ENCODE data around the gene GTSF1L.

The GTSF1L gene

GRCh38 chr20:43726333-43726732, 469 bp downstream of the GTSF1L start:
- H3K4me1 ChIP-seq (ENCODE audit: control insufficient read depth, insufficient read depth, low read length) = no peaks in the 10 kb centered on the region
- H3K4me3 ChIP-seq (ENCODE audit: low read length in 2 of 2) = no peak overlapping the region
- no peaks in the 10 kb centered on the region for H3K27me3 ChIP-seq (ENCODE audit: control insufficient read depth in 1 of 2, insufficient read depth in 2 of 2, low read length in 2 of 2)
- H3K36me3 ChIP-seq (ENCODE audit: control insufficient read depth in 2 of 2, insufficient read depth in 2 of 2, low read length in 2 of 2) = no peaks in the 10 kb centered on the region
- no peak overlapping the region for H3K27ac ChIP-seq (ENCODE audit: low read length)
- H3K9me3 ChIP-seq (ENCODE audit: control insufficient read depth in 2 of 2, low read length in 2 of 2) = peaks cover 0 to 2% of the 10 kb centered on the region in 2 donors
- H3K9ac ChIP-seq (ENCODE audit: low read length in 2 of 2) = no peak overlapping the region

- Histone ChIP-seq H3K36me3 (ENCODE audit: control insufficient read depth in 2 of 2, insufficient read depth in 2 of 2, low read length in 2 of 2) (no peaks in the 10 kb centered on the region), H3K4me3 (ENCODE audit: low read length in 2 of 2) (no peak overlapping the region), H3K27me3 (ENCODE audit: control insufficient read depth in 1 of 2, insufficient read depth in 2 of 2, low read length in 2 of 2) (no peaks in the 10 kb centered on the region), H3K4me1 (ENCODE audit: control insufficient read depth, insufficient read depth, low read length) (no peaks in the 10 kb centered on the region), H3K9me3 (ENCODE audit: control insufficient read depth in 2 of 2, low read length in 2 of 2) (peaks cover 0 to 2% of the 10 kb centered on the region in 2 donors), H3K9ac (ENCODE audit: low read length in 2 of 2) (no peak overlapping the region), H3K27ac (ENCODE audit: low read length) (no peak overlapping the region)
Observed at GRCh38 chr20:43725666-43726065, 1.1 kb downstream of the GTSF1L start.

DNA sequence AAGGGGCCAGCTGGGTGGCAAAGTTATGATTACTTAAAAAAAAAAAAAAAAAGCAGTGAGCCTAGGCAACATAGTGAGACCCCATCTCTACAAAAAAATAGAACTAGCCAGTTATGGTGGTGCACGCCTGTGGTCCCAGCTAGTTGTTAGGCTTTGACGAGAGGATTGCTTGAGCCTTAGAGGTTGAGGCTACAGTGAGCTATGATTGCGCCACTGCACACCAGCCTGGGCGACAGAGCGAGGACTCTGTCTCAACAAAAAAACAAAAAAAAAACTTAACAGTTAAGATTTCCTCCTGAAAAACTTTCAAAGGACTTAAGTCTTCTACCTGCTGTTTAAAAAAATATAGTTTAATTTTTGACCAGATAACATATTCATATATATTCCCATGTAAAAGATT, 2.4 kb downstream of the GTSF1L start:
- Histone ChIP-seq H3K36me3 (ENCODE audit: control insufficient read depth in 2 of 2, insufficient read depth in 2 of 2, low read length in 2 of 2) (no peaks in the 10 kb centered on the region), H3K9me3 (ENCODE audit: control insufficient read depth in 2 of 2, low read length in 2 of 2) (peaks cover 0 to 2% of the 10 kb centered on the region in 2 donors), H3K27ac (ENCODE audit: low read length) (no peak overlapping the region), H3K4me1 (ENCODE audit: control insufficient read depth, insufficient read depth, low read length) (no peaks in the 10 kb centered on the region), H3K27me3 (ENCODE audit: control insufficient read depth in 1 of 2, insufficient read depth in 2 of 2, low read length in 2 of 2) (peaks cover 0 to 3% of the 10 kb centered on the region in 2 donors), H3K4me3 (ENCODE audit: low read length in 2 of 2) (no peak overlapping the region), H3K9ac (ENCODE audit: low read length in 2 of 2) (no peak overlapping the region)

DNA sequence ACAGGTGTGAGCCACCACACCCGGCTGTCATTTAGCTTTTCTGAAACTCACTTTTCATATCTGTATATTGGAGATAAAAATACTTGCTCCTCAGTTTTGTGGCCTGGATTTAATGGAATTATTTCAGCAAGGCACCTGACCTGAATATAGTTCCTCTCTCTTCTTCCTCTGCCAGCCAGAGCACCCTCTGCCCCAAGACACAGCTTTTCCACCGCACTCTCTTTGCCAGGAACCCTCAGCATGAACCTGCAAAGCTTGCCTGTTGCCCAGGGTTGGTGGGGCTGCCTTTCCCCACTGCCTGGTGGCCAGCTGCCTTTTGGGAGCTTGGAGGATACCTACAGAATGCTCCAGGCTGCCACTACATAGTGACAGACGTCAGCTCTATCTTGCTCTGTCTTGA, 3.1 kb downstream of the GTSF1L start:
- H3K9ac ChIP-seq (ENCODE audit: low read length in 2 of 2) = no peak overlapping the region
- H3K27me3 ChIP-seq (ENCODE audit: control insufficient read depth in 1 of 2, insufficient read depth in 2 of 2, low read length in 2 of 2) = peaks cover 0 to 3% of the 10 kb centered on the region in 2 donors
- H3K4me3 ChIP-seq (ENCODE audit: low read length in 2 of 2) = no peak overlapping the region
- no peaks in the 10 kb centered on the region for H3K4me1 ChIP-seq (ENCODE audit: control insufficient read depth, insufficient read depth, low read length)
- no peaks in the 10 kb centered on the region for H3K9me3 ChIP-seq (ENCODE audit: control insufficient read depth in 2 of 2, low read length in 2 of 2)
- no peak overlapping the region for H3K27ac ChIP-seq (ENCODE audit: low read length)
- H3K36me3 ChIP-seq (ENCODE audit: control insufficient read depth in 2 of 2, insufficient read depth in 2 of 2, low read length in 2 of 2) = no peaks in the 10 kb centered on the region

- H3K4me1 ChIP-seq (ENCODE audit: control insufficient read depth, insufficient read depth, low read length) = no peaks in the 10 kb centered on the region
- H3K9me3 ChIP-seq (ENCODE audit: control insufficient read depth in 2 of 2, low read length in 2 of 2) = no peaks in the 10 kb centered on the region
- no peak overlapping the region for H3K27ac ChIP-seq (ENCODE audit: low read length)
- H3K36me3 ChIP-seq (ENCODE audit: control insufficient read depth in 2 of 2, insufficient read depth in 2 of 2, low read length in 2 of 2) = no peaks in the 10 kb centered on the region
- peaks cover 0 to 3% of the 10 kb centered on the region in 2 donors for H3K27me3 ChIP-seq (ENCODE audit: control insufficient read depth in 1 of 2, insufficient read depth in 2 of 2, low read length in 2 of 2)
- H3K9ac ChIP-seq (ENCODE audit: low read length in 2 of 2) = no peak overlapping the region
- H3K4me3 ChIP-seq (ENCODE audit: low read length in 2 of 2) = no peak overlapping the region
Observed at GRCh38 chr20:43723186-43723585, 3.6 kb downstream of the GTSF1L start.

- Histone ChIP-seq H3K9ac (ENCODE audit: low read length in 2 of 2) (no peak overlapping the region), H3K9me3 (ENCODE audit: control insufficient read depth in 2 of 2, low read length in 2 of 2) (no peaks in the 10 kb centered on the region), H3K36me3 (ENCODE audit: control insufficient read depth in 2 of 2, insufficient read depth in 2 of 2, low read length in 2 of 2) (no peaks in the 10 kb centered on the region), H3K4me1 (ENCODE audit: control insufficient read depth, insufficient read depth, low read length) (no peaks in the 10 kb centered on the region), H3K27ac (ENCODE audit: low read length) (no peak overlapping the region), H3K27me3 (ENCODE audit: control insufficient read depth in 1 of 2, insufficient read depth in 2 of 2, low read length in 2 of 2) (peaks cover 0 to 3% of the 10 kb centered on the region in 2 donors), H3K4me3 (ENCODE audit: low read length in 2 of 2) (no peak overlapping the region)
Observed at GRCh38 chr20:43722153-43722505, 4.7 kb downstream of the GTSF1L start.

- no peaks in the 10 kb centered on the region for H3K36me3 ChIP-seq (ENCODE audit: control insufficient read depth in 2 of 2, insufficient read depth in 2 of 2, low read length in 2 of 2)
- H3K4me1 ChIP-seq (ENCODE audit: control insufficient read depth, insufficient read depth, low read length) = no peaks in the 10 kb centered on the region
- H3K27me3 ChIP-seq (ENCODE audit: control insufficient read depth in 1 of 2, insufficient read depth in 2 of 2, low read length in 2 of 2) = peaks cover 0 to 3% of the 10 kb centered on the region in 2 donors
- no peaks in the 10 kb centered on the region for H3K9me3 ChIP-seq (ENCODE audit: control insufficient read depth in 2 of 2, low read length in 2 of 2)
- no peak overlapping the region for H3K9ac ChIP-seq (ENCODE audit: low read length in 2 of 2)
- no peak overlapping the region for H3K4me3 ChIP-seq (ENCODE audit: low read length in 2 of 2)
- no peak overlapping the region for H3K27ac ChIP-seq (ENCODE audit: low read length)
Observed at GRCh38 chr20:43721429-43722152, 5.2 kb downstream of the GTSF1L start.

DNA sequence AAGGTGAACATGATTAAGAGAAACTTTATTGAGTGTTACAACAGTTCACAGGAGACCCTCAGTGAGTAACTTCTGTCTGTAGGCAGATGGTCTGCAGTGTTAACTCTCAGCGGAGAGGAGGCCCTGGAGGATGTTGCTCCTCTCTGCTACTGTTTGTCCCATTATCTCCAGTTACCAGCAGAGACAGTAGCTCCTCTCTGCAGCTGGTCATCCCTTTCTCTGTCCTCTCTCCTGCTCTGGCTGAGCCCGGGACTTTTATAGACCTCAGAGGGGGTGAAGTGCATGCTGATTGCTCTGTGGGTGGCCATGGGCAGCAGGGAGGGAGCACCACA, 5.7 kb downstream of the GTSF1L start:
- no peaks in the 10 kb centered on the region for H3K4me1 ChIP-seq (ENCODE audit: control insufficient read depth, insufficient read depth, low read length)
- no peak overlapping the region for H3K4me3 ChIP-seq (ENCODE audit: low read length in 2 of 2)
- peaks cover 0 to 3% of the 10 kb centered on the region in 2 donors for H3K27me3 ChIP-seq (ENCODE audit: control insufficient read depth in 1 of 2, insufficient read depth in 2 of 2, low read length in 2 of 2)
- no peak overlapping the region for H3K9ac ChIP-seq (ENCODE audit: low read length in 2 of 2)
- no peak overlapping the region for H3K27ac ChIP-seq (ENCODE audit: low read length)
- no peaks in the 10 kb centered on the region for H3K9me3 ChIP-seq (ENCODE audit: control insufficient read depth in 2 of 2, low read length in 2 of 2)
- H3K36me3 ChIP-seq (ENCODE audit: control insufficient read depth in 2 of 2, insufficient read depth in 2 of 2, low read length in 2 of 2) = no peaks in the 10 kb centered on the region

- no peak overlapping the region for H3K4me3 ChIP-seq (ENCODE audit: low read length in 2 of 2)
- H3K4me1 ChIP-seq (ENCODE audit: control insufficient read depth, insufficient read depth, low read length) = no peaks in the 10 kb centered on the region
- no peaks in the 10 kb centered on the region for H3K9me3 ChIP-seq (ENCODE audit: control insufficient read depth in 2 of 2, low read length in 2 of 2)
Observed at GRCh38 chr20:43720007-43720406, 6.8 kb downstream of the GTSF1L start.

DNA sequence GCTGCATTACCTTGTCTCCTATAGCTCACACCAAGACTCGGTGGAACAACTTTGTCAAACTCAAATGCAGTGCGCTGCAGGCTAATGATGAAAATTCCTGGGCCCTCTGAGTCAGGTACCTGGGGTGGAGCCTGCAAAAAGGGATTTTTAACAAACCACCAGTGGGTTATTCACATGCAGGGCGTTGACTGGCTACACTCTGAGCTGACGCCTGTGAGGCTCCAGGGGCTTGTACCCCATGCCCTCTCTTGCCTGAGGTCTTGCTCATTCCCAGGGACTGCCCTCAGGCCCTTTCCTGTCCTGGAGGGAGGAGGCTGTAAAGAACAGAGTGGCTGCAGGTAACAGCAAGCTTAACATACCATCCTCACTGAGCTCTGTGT, 9.2 kb downstream of the GTSF1L start:
- Histone ChIP-seq H3K27me3 (ENCODE audit: control insufficient read depth in 1 of 2, insufficient read depth in 2 of 2, low read length in 2 of 2) (peaks cover 0 to 3% of the 10 kb centered on the region in 2 donors), H3K9me3 (ENCODE audit: control insufficient read depth in 2 of 2, low read length in 2 of 2) (no peaks in the 10 kb centered on the region), H3K27ac (ENCODE audit: low read length) (no peak overlapping the region), H3K4me3 (ENCODE audit: low read length in 2 of 2) (no peak overlapping the region), H3K9ac (ENCODE audit: low read length in 2 of 2) (no peak overlapping the region), H3K4me1 (ENCODE audit: control insufficient read depth, insufficient read depth, low read length) (no peaks in the 10 kb centered on the region), H3K36me3 (ENCODE audit: control insufficient read depth in 2 of 2, insufficient read depth in 2 of 2, low read length in 2 of 2) (no peaks in the 10 kb centered on the region)

More at GRCh38 chr20:43720007-43720406, 6.8 kb downstream of the GTSF1L start:
- no peak overlapping the region for H3K9ac ChIP-seq (ENCODE audit: low read length in 2 of 2)
- H3K27ac ChIP-seq (ENCODE audit: low read length) = no peak overlapping the region
- H3K36me3 ChIP-seq (ENCODE audit: control insufficient read depth in 2 of 2, insufficient read depth in 2 of 2, low read length in 2 of 2) = no peaks in the 10 kb centered on the region
- peaks cover 0 to 3% of the 10 kb centered on the region in 2 donors for H3K27me3 ChIP-seq (ENCODE audit: control insufficient read depth in 1 of 2, insufficient read depth in 2 of 2, low read length in 2 of 2)

- Histone ChIP-seq H3K4me1 (ENCODE audit: control insufficient read depth, insufficient read depth, low read length) (no peaks in the 10 kb centered on the region), H3K36me3 (ENCODE audit: control insufficient read depth in 2 of 2, insufficient read depth in 2 of 2, low read length in 2 of 2) (no peaks in the 10 kb centered on the region), H3K27me3 (ENCODE audit: control insufficient read depth in 1 of 2, insufficient read depth in 2 of 2, low read length in 2 of 2) (peaks cover 0 to 3% of the 10 kb centered on the region in 2 donors), H3K9me3 (ENCODE audit: control insufficient read depth in 2 of 2, low read length in 2 of 2) (no peaks in the 10 kb centered on the region), H3K4me3 (ENCODE audit: low read length in 2 of 2) (no peak overlapping the region), H3K9ac (ENCODE audit: low read length in 2 of 2) (no peak overlapping the region), H3K27ac (ENCODE audit: low read length) (no peak overlapping the region)
Observed at GRCh38 chr20:43716757-43717615, 9.8 kb downstream of the GTSF1L start.

Data from stomach smooth muscle (tissue), 2 donors.